ENCODE results near the gene KDM2B.

DNA sequence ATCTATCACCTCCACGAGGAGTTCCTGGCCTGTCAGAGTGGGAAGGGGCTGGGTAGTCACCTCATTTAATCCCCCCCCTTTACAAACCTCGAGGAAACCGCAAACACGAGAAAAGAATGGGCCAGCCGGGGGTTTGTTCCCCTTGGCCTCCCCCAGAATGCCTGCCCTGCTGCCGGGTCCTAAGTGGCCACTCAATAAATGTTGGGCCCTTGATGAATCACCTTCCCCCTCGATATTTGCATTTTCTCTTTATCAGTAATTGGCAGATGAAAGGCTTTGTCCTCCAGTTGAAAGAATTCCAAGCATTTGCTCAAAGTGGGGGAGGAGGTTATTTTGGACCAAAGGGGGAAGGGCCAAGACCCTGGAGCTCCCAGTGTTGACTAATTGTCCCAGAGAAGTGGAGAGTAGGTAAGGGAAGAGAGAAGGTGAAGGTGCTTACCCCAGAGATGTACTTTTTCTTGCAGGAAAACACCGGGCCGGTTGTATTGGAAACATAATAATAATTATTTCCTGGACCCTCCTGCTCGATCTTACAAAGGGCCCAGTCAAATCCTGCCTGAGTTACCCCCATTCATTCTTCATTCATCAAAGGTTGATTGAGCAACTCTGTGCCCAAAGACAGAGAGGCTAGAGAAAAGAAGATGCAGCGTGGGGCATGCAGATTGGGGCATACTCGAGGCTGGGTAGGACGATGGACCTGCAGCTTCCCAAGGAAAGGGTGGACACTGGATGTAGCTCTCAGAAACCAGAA, 1.9 kb upstream of the KDM2B start:
- TF ChIP-seq, protein P1, sequence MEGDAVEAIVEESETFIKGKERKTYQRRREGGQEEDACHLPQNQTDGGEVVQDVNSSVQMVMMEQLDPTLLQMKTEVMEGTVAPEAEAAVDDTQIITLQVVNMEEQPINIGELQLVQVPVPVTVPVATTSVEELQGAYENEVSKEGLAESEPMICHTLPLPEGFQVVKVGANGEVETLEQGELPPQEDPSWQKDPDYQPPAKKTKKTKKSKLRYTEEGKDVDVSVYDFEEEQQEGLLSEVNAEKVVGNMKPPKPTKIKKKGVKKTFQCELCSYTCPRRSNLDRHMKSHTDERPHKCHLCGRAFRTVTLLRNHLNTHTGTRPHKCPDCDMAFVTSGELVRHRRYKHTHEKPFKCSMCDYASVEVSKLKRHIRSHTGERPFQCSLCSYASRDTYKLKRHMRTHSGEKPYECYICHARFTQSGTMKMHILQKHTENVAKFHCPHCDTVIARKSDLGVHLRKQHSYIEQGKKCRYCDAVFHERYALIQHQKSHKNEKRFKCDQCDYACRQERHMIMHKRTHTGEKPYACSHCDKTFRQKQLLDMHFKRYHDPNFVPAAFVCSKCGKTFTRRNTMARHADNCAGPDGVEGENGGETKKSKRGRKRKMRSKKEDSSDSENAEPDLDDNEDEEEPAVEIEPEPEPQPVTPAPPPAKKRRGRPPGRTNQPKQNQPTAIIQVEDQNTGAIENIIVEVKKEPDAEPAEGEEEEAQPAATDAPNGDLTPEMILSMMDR (IDR thresholded peaks at IDR 0.05), result no peak
- TF ChIP-seq POLR2A (IDR thresholded peaks at IDR 0.05), result no peak

Data from esophagus squamous epithelium (tissue), 4 donors.